Ascending aorta (tissue), 2 donors: Measurements from ENCODE around the gene PCYT2. TPM values are rescaled to one million over a fixed set of nuclear protein-coding genes. Genes with fewer than 3 reads are reported as not detected.

ENCODE experiments used
- DNase-seq, 2 donors: peaks; one replicate each; pipeline ENCODE4 v3.0.0-alpha.2; 2019; ENCODE audit warnings: low spot score in 2 of 2
- H3K27ac ChIP-seq, 2 donors: fragments of 200-600 bp; sonication (generic); one replicate each; pipeline ENCODE4 v1.5.1; 2016 to 2017; ENCODE audit warnings: mild to moderate bottlenecking in 1 of 2
- H3K27me3 ChIP-seq: fragments of 200-600 bp; sonication (generic); one replicate; pipeline ENCODE4 v1.5.1; 2017
- H3K36me3 ChIP-seq, 2 donors: fragments of 200-600 bp; sonication (generic); one replicate each; pipeline ENCODE4 v1.5.1; 2016
- H3K4me1 ChIP-seq, 2 donors: fragments of 200-600 bp; sonication (generic); one replicate each; pipeline ENCODE4 v1.5.1; 2016 to 2017; ENCODE audit warnings: mild to moderate bottlenecking in 1 of 2
- H3K4me3 ChIP-seq, 2 donors: fragments of 200-600 bp; sonication (generic); one replicate each; pipeline ENCODE4 v1.5.1; 2016 to 2017; ENCODE audit warnings: mild to moderate bottlenecking in 1 of 2
- H3K9me3 ChIP-seq, 2 donors: fragments of 200-600 bp; sonication (generic); one replicate each; pipeline ENCODE4 v1.5.1; 2016
- CTCF ChIP-seq, 3 experiments: fragments of 200-600 bp in 2 of 3; fragments of 450-650 bp in 1 of 3; sonication (generic) in 2 of 3; IDR thresholded peaks; one replicate each; pipeline ENCODE4 v1.5.1; 2016 to 2019; ENCODE audit warnings: antibody characterized with exemption in 3 of 3, mild to moderate bottlenecking in 1 of 3, moderate library complexity in 1 of 3
- intact Hi-C: fragments of 100-400 bp; cut with DNase I; formaldehyde crosslinking; loops from one replicate; pipeline ENCODE4 v1.15.1; 2023
- total RNA-seq: library from RNA; depleted of rRNA; stranded (reverse); fragments of >200 nt; gene quantifications from one replicate; pipeline ENCODE4 v1.1.0, GENCODE V29; 2016

Gene PCYT2
- total RNA-seq, 1 donor from 2014 or later: 81.1 TPM

- no peak for DNase-seq
- peaks cover 10% of the 10 kb centered on the region for H3K27me3 ChIP-seq
- H3K4me1 ChIP-seq: peaks cover 8 to 11% of the 10 kb centered on the region in 2 donors
Observed at GRCh38 chr17:81940538-81941483, 29.6 kb upstream of the PCYT2 start.

GRCh38 chr17:81939881-81940385 lies 28.7 kb upstream of the PCYT2 start:
- Histone ChIP-seq H3K36me3 (no peaks in the 10 kb centered on the region), H3K27ac (no peak overlapping the region), H3K27me3 (peaks cover 10% of the 10 kb centered on the region), H3K4me1 (peaks cover 8 to 11% of the 10 kb centered on the region in 2 donors), H3K9me3 (no peaks in the 10 kb centered on the region), H3K4me3 (peak overlapping the region in 1 of 2 donors; percentile 26)
- peak in 1 of 2 donors; percentile 78 for DNase-seq
- TF ChIP-seq CTCF (IDR thresholded peaks at IDR 0.05): no peak
- intact Hi-C loops: no loop called here

More at GRCh38 chr17:81940538-81941483, 29.6 kb upstream of the PCYT2 start:
- Histone ChIP-seq H3K36me3 (no peaks in the 10 kb centered on the region), H3K9me3 (no peaks in the 10 kb centered on the region), H3K27ac (no peak overlapping the region), H3K4me3 (no peak overlapping the region)
- intact Hi-C loops: no loop called here
- TF ChIP-seq CTCF (IDR thresholded peaks at IDR 0.05): no peak

- Histone ChIP-seq H3K4me1 (peaks cover 8 to 11% of the 10 kb centered on the region in 2 donors), H3K27ac (no peak overlapping the region), H3K4me3 (no peak overlapping the region), H3K9me3 (no peaks in the 10 kb centered on the region), H3K27me3 (peaks cover 10% of the 10 kb centered on the region), H3K36me3 (no peaks in the 10 kb centered on the region)
- intact Hi-C loops: no loop called here
- DNase-seq: no peak
- no peak for TF ChIP-seq CTCF (IDR thresholded peaks at IDR 0.05)
Observed at GRCh38 chr17:81939218-81939617, 28.0 kb upstream of the PCYT2 start.

- Histone ChIP-seq H3K4me3 (no peak overlapping the region), H3K4me1 (peaks cover 8 to 11% of the 10 kb centered on the region in 2 donors), H3K36me3 (no peaks in the 10 kb centered on the region), H3K9me3 (no peaks in the 10 kb centered on the region), H3K27me3 (no peaks in the 10 kb centered on the region), H3K27ac (no peak overlapping the region)
- intact Hi-C loops: no loop called here
- TF ChIP-seq CTCF (IDR thresholded peaks at IDR 0.05): no peak
- DNase-seq: no peak
Observed at GRCh38 chr17:81935709-81936084, 24.5 kb upstream of the PCYT2 start.

GRCh38 chr17:81934850-81935708 lies 23.9 kb upstream of the PCYT2 start:
- Histone ChIP-seq H3K4me3 (no peak overlapping the region), H3K9me3 (no peaks in the 10 kb centered on the region), H3K27me3 (no peaks in the 10 kb centered on the region), H3K27ac (no peak overlapping the region), H3K4me1 (peaks cover 8 to 10% of the 10 kb centered on the region in 2 donors), H3K36me3 (no peaks in the 10 kb centered on the region)
- intact Hi-C loops: no loop called here
- no peak for DNase-seq
- TF ChIP-seq CTCF (IDR thresholded peaks at IDR 0.05): no peak
